Activated T-helper 17 cell treated with anti-CD3 and anti-CD28 coated beads, Interleukin-2, amount 50 U/mL, for 72 hours (primary cell): ENCODE results near the gene NDEL1. TPM values are rescaled to one million over a fixed set of nuclear protein-coding genes. Genes with fewer than 3 reads are reported as not detected.
A peak's percentile ranks its signal among the peaks of the same experiment; 100 is the strongest.

ENCODE experiments used
- ATAC-seq: fragments of 150-1000 bp; cut with Tn5 transposase; replicated peaks from 2 replicates; pipeline ENCODE4 v1.10.0; 2021; ENCODE audit warnings: mild to moderate bottlenecking, moderate library complexity
- H3K27ac Mint-ChIP-seq: one replicate; pipeline ENCODE4 v1.8.0; 2022; ENCODE audit warnings: mixed read lengths
- H3K27me3 Mint-ChIP-seq: one replicate; pipeline ENCODE4 v1.8.0; 2022; ENCODE audit warnings: mixed read lengths
- H3K36me3 Mint-ChIP-seq: one replicate; pipeline ENCODE4 v1.8.0; 2022; ENCODE audit warnings: low read depth, mild to moderate bottlenecking, mixed read lengths
- H3K4me1 Mint-ChIP-seq: one replicate; pipeline ENCODE4 v1.8.0; 2022; ENCODE audit warnings: mixed read lengths
- H3K4me3 Mint-ChIP-seq: one replicate; pipeline ENCODE4 v1.8.0; 2022; ENCODE audit warnings: mild to moderate bottlenecking, mixed read lengths
- H3K9me3 Mint-ChIP-seq: one replicate; pipeline ENCODE4 v1.8.0; 2022; ENCODE audit warnings: mixed read lengths
- total RNA-seq, 2 donors: library from RNA; stranded (reverse); gene quantifications; one replicate each; pipeline ENCODE4 v1.2.3, GENCODE V29; 2022

NDEL1 gene
- total RNA-seq, 2 donors from 2014 or later = 71.9 to 74.1 TPM

GRCh38 chr17:8470447-8471047, 34.9 kb downstream of the NDEL1 start:
- no peak overlapping the region for H3K27ac Mint-ChIP-seq
- no peak for ATAC-seq
- no peaks in the 10 kb centered on the region for H3K27me3 Mint-ChIP-seq
- no peaks in the 10 kb centered on the region for H3K4me1 Mint-ChIP-seq
- H3K36me3 Mint-ChIP-seq = peaks cover 89% of the 10 kb centered on the region
- no peaks in the 10 kb centered on the region for H3K9me3 Mint-ChIP-seq
- H3K4me3 Mint-ChIP-seq = no peak overlapping the region

- ATAC-seq = no peak
- no peaks in the 10 kb centered on the region for H3K9me3 Mint-ChIP-seq
- H3K4me1 Mint-ChIP-seq = no peaks in the 10 kb centered on the region
- no peak overlapping the region for H3K4me3 Mint-ChIP-seq
- H3K27me3 Mint-ChIP-seq = no peaks in the 10 kb centered on the region
- H3K27ac Mint-ChIP-seq = no peak overlapping the region
- H3K36me3 Mint-ChIP-seq = peaks cover 84% of the 10 kb centered on the region
Observed at GRCh38 chr17:8472663-8473062, 37.0 kb downstream of the NDEL1 start.

GRCh38 chr17:8473451-8474192, 37.9 kb downstream of the NDEL1 start:
- Mint-ChIP-seq H3K4me1 (no peaks in the 10 kb centered on the region), H3K36me3 (peaks cover 84% of the 10 kb centered on the region), H3K9me3 (no peaks in the 10 kb centered on the region), H3K27ac (no peak overlapping the region), H3K4me3 (no peak overlapping the region), H3K27me3 (no peaks in the 10 kb centered on the region)
- no peak for ATAC-seq

GRCh38 chr17:8474826-8475225, 39.1 kb downstream of the NDEL1 start:
- H3K27ac Mint-ChIP-seq = no peak overlapping the region
- peaks cover 89% of the 10 kb centered on the region for H3K36me3 Mint-ChIP-seq
- no peak overlapping the region for H3K4me3 Mint-ChIP-seq
- H3K9me3 Mint-ChIP-seq = no peaks in the 10 kb centered on the region
- no peaks in the 10 kb centered on the region for H3K4me1 Mint-ChIP-seq
- ATAC-seq = no peak
- H3K27me3 Mint-ChIP-seq = no peaks in the 10 kb centered on the region

GRCh38 chr17:8475227-8475626, 39.5 kb downstream of the NDEL1 start:
- Mint-ChIP-seq H3K4me3 (no peak overlapping the region), H3K27ac (no peak overlapping the region), H3K36me3 (peaks cover 89% of the 10 kb centered on the region), H3K27me3 (no peaks in the 10 kb centered on the region), H3K4me1 (no peaks in the 10 kb centered on the region), H3K9me3 (no peaks in the 10 kb centered on the region)
- no peak for ATAC-seq

- Mint-ChIP-seq H3K27ac (no peak overlapping the region), H3K9me3 (no peaks in the 10 kb centered on the region), H3K4me1 (no peaks in the 10 kb centered on the region), H3K4me3 (no peak overlapping the region), H3K36me3 (peaks cover 91% of the 10 kb centered on the region), H3K27me3 (no peaks in the 10 kb centered on the region)
- no peak for ATAC-seq
Observed at GRCh38 chr17:8475781-8476180, 40.1 kb downstream of the NDEL1 start.

GRCh38 chr17:8476741-8477140, 41.1 kb downstream of the NDEL1 start:
- H3K27ac Mint-ChIP-seq = no peak overlapping the region
- no peaks in the 10 kb centered on the region for H3K9me3 Mint-ChIP-seq
- no peaks in the 10 kb centered on the region for H3K27me3 Mint-ChIP-seq
- ATAC-seq = no peak
- peaks cover 92% of the 10 kb centered on the region for H3K36me3 Mint-ChIP-seq
- H3K4me1 Mint-ChIP-seq = no peaks in the 10 kb centered on the region
- H3K4me3 Mint-ChIP-seq = no peak overlapping the region

GRCh38 chr17:8477171-8477570, 41.5 kb downstream of the NDEL1 start:
- Mint-ChIP-seq H3K27me3 (no peaks in the 10 kb centered on the region), H3K9me3 (no peaks in the 10 kb centered on the region), H3K4me3 (no peak overlapping the region), H3K36me3 (peaks cover 92% of the 10 kb centered on the region), H3K27ac (no peak overlapping the region), H3K4me1 (no peaks in the 10 kb centered on the region)
- no peak for ATAC-seq

GRCh38 chr17:8477715-8478441, 42.2 kb downstream of the NDEL1 start:
- H3K27ac Mint-ChIP-seq = no peak overlapping the region
- peaks cover 93% of the 10 kb centered on the region for H3K36me3 Mint-ChIP-seq
- no peaks in the 10 kb centered on the region for H3K4me1 Mint-ChIP-seq
- H3K9me3 Mint-ChIP-seq = peaks cover 1% of the 10 kb centered on the region
- H3K27me3 Mint-ChIP-seq = no peaks in the 10 kb centered on the region
- H3K4me3 Mint-ChIP-seq = no peak overlapping the region
- ATAC-seq = no peak

- H3K36me3 Mint-ChIP-seq = peaks cover 90% of the 10 kb centered on the region
- H3K27me3 Mint-ChIP-seq = no peaks in the 10 kb centered on the region
- H3K9me3 Mint-ChIP-seq = peaks cover 6% of the 10 kb centered on the region
- H3K4me3 Mint-ChIP-seq = no peak overlapping the region
- no peaks in the 10 kb centered on the region for H3K4me1 Mint-ChIP-seq
- H3K27ac Mint-ChIP-seq = no peak overlapping the region
- ATAC-seq = no peak
Observed at GRCh38 chr17:8479431-8479947, 43.8 kb downstream of the NDEL1 start.

- Mint-ChIP-seq H3K27ac (no peak overlapping the region), H3K36me3 (peaks cover 88% of the 10 kb centered on the region), H3K27me3 (no peaks in the 10 kb centered on the region), H3K4me3 (no peak overlapping the region), H3K9me3 (peaks cover 6% of the 10 kb centered on the region), H3K4me1 (no peaks in the 10 kb centered on the region)
- no peak for ATAC-seq
Observed at GRCh38 chr17:8480011-8480976, 44.6 kb downstream of the NDEL1 start.

- no peak for ATAC-seq
- Mint-ChIP-seq H3K27me3 (no peaks in the 10 kb centered on the region), H3K4me1 (no peaks in the 10 kb centered on the region), H3K4me3 (no peak overlapping the region), H3K9me3 (peaks cover 6% of the 10 kb centered on the region), H3K36me3 (peaks cover 80% of the 10 kb centered on the region), H3K27ac (no peak overlapping the region)
Observed at GRCh38 chr17:8481089-8481488, 45.4 kb downstream of the NDEL1 start.

GRCh38 chr17:8481703-8482102, 46.0 kb downstream of the NDEL1 start:
- Mint-ChIP-seq H3K4me3 (no peak overlapping the region), H3K9me3 (peaks cover 6% of the 10 kb centered on the region), H3K27me3 (no peaks in the 10 kb centered on the region), H3K27ac (no peak overlapping the region), H3K36me3 (peaks cover 74% of the 10 kb centered on the region), H3K4me1 (no peaks in the 10 kb centered on the region)
- no peak for ATAC-seq

- peaks cover 70% of the 10 kb centered on the region for H3K36me3 Mint-ChIP-seq
- ATAC-seq = no peak
- no peaks in the 10 kb centered on the region for H3K4me1 Mint-ChIP-seq
- H3K4me3 Mint-ChIP-seq = no peak overlapping the region
- peaks cover 6% of the 10 kb centered on the region for H3K9me3 Mint-ChIP-seq
- peak overlapping the region; percentile 10 for H3K27ac Mint-ChIP-seq
- H3K27me3 Mint-ChIP-seq = no peaks in the 10 kb centered on the region
Observed at GRCh38 chr17:8482546-8482945, 46.9 kb downstream of the NDEL1 start.
